HepG2 (cell line): ENCODE measurements around the gene RFXANK. TPM values are rescaled to one million over a fixed set of nuclear protein-coding genes. Genes with fewer than 3 reads are reported as not detected.

Source experiments
- EED ChIP-seq: sonication (generic); formaldehyde crosslinking; IDR thresholded peaks from 2 replicates; pipeline ENCODE4 v1.5.0; 2020; ENCODE audit warnings: mild to moderate bottlenecking, missing genetic modification reagents
- PCBP2 ChIP-seq: fragments of 200-400 bp; formaldehyde crosslinking; optimal IDR thresholded peaks from 2 replicates; pipeline ENCODE3; 2018; ENCODE audit warnings: low read length, low read depth; ENCODE audit not compliant: poor library complexity, severe bottlenecking
- TARDBP ChIP-seq: sonication (generic); formaldehyde crosslinking; IDR thresholded peaks from 2 replicates; pipeline ENCODE4 v1.8.0; 2022; ENCODE audit warnings: mild to moderate bottlenecking, missing genetic modification reagents
- ZNF101 ChIP-seq: sonication (generic); formaldehyde crosslinking; IDR thresholded peaks from 2 replicates; pipeline ENCODE4 v1.4.0; 2020; ENCODE audit warnings: mild to moderate bottlenecking, low read depth, missing genetic modification reagents, borderline replicate concordance
- ZNF207 ChIP-seq: fragments of 450-650 bp; IDR thresholded peaks from 2 replicates; pipeline ENCODE4 v1.6.1; 2016; ENCODE audit warnings: antibody characterized with exemption, borderline replicate concordance
- ZNF605 ChIP-seq: sonication (generic); formaldehyde crosslinking; IDR thresholded peaks from 2 replicates; pipeline ENCODE4 v1.8.0; 2022; ENCODE audit warnings: mild to moderate bottlenecking, missing genetic modification reagents
- ZNF615 ChIP-seq: sonication (generic); formaldehyde crosslinking; IDR thresholded peaks from 2 replicates; pipeline ENCODE4 v1.5.0; 2020; ENCODE audit warnings: mild to moderate bottlenecking, missing genetic modification reagents, borderline replicate concordance
- polyA plus RNA-seq, 8 experiments: library from polyadenylated mRNA; depleted of rRNA in 3 of 8; stranded (reverse) in 7 of 8; unstranded in 1 of 8; fragments of >200 nt; fragmentation: Illumina TruSeq in 4 of 8; extraction: Trizol in 4 of 8; gene quantifications; 2 replicates each; pipeline versions ENCODE4 v1.2.1 to v1.2.3, GENCODE V29; 2011 to 2016; ENCODE audit warnings: low read depth in 4 of 8, missing spikeins in 1 of 8, mixed read lengths in 1 of 8; ENCODE audit not compliant: insufficient read depth in 1 of 8
- total RNA-seq, 5 experiments: library from RNA; depleted of rRNA; stranded (reverse); fragments of >200 nt; fragmentation: Illumina TruSeq; extraction: Trizol; gene quantifications; 2 replicates each; pipeline ENCODE4 v1.2.3, GENCODE V29; 2016; ENCODE audit warnings: low read depth in 1 of 5
- TF ChIP-seq, protein P1 (sequence below): sonication (generic); formaldehyde crosslinking; IDR thresholded peaks from 2 replicates; pipeline ENCODE4 v1.4.0; 2020; ENCODE audit warnings: missing genetic modification reagents
- TF ChIP-seq, protein P2 (sequence below): sonication (generic); formaldehyde crosslinking; IDR thresholded peaks from 2 replicates; pipeline ENCODE4 v1.4.0; 2020; ENCODE audit warnings: missing genetic modification reagents, mild to moderate bottlenecking, borderline replicate concordance
- TF ChIP-seq, protein P3 (sequence below): sonication (generic); formaldehyde crosslinking; IDR thresholded peaks from one replicate; pipeline ENCODE4 v1.5.1; 2020; ENCODE audit warnings: mild to moderate bottlenecking, missing genetic modification reagents; ENCODE audit errors: not compliant biosample characterization
- TF ChIP-seq, protein P4 (sequence below): sonication (generic); formaldehyde crosslinking; IDR thresholded peaks from 2 replicates; pipeline ENCODE4 v1.4.0; 2020; ENCODE audit warnings: mild to moderate bottlenecking, missing genetic modification reagents

Gene RFXANK
- total and polyA plus RNA-seq, 2 of the 13 experiments (the other 11 are each of a cell fraction or from before 2014, with no cell fraction given), result 49.9 to 80.7 TPM

DNA sequence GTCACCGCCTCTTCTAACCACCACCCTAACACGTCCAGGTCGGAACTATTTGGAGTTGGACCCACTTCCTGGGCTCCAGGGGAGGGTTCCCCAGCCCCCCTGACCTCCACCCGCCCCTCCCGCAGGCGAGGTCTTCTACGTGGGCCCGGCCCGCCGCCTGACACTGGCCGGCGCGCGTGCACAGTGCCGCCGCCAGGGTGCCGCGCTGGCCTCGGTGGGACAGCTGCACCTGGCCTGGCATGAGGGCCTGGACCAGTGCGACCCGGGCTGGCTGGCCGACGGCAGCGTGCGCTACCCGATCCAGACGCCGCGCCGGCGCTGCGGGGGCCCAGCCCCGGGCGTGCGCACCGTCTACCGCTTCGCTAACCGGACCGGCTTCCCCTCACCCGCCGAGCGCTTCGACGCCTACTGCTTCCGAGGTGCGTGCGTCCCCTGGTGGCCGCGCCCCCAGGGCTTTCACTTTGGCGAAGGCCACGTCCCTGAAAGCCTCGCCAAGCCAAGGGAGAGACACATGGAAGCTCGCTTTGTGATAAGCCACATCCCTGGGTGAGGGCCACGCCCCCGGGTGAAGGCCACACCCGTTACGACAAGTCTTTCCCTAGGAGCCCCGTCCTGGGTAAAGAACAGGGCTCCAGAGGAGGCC, 32.9 kb downstream of the RFXANK start (continued):
- 0 out of 2 replicates have a peak, but pooled peaks have one; percentile 28 for TF ChIP-seq ZNF101 (CRISPR knock-in tag)
- no peak for TF ChIP-seq ZNF615
- TF ChIP-seq, protein P1, sequence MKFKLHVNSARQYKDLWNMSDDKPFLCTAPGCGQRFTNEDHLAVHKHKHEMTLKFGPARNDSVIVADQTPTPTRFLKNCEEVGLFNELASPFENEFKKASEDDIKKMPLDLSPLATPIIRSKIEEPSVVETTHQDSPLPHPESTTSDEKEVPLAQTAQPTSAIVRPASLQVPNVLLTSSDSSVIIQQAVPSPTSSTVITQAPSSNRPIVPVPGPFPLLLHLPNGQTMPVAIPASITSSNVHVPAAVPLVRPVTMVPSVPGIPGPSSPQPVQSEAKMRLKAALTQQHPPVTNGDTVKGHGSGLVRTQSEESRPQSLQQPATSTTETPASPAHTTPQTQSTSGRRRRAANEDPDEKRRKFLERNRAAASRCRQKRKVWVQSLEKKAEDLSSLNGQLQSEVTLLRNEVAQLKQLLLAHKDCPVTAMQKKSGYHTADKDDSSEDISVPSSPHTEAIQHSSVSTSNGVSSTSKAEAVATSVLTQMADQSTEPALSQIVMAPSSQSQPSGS, result no peak
- TF ChIP-seq, protein P2, sequence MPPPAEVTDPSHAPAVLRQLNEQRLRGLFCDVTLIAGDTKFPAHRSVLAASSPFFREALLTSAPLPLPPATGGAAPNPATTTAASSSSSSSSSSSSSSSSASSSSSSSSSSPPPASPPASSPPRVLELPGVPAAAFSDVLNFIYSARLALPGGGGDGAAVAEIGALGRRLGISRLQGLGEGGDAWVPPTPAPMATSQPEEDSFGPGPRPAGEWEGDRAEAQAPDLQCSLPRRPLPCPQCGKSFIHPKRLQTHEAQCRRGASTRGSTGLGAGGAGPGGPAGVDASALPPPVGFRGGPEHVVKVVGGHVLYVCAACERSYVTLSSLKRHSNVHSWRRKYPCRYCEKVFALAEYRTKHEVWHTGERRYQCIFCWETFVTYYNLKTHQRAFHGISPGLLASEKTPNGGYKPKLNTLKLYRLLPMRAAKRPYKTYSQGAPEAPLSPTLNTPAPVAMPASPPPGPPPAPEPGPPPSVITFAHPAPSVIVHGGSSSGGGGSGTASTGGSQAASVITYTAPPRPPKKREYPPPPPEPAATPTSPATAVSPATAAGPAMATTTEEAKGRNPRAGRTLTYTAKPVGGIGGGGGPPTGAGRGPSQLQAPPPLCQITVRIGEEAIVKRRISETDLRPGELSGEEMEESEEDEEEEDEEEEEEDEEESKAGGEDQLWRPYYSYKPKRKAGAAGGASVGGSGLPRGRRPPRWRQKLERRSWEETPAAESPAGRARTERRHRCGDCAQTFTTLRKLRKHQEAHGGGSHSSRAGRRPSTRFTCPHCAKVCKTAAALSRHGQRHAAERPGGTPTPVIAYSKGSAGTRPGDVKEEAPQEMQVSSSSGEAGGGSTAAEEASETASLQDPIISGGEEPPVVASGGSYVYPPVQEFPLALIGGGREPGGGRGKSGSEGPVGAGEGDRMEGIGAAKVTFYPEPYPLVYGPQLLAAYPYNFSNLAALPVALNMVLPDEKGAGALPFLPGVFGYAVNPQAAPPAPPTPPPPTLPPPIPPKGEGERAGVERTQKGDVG, result no peak
- no peak for TF ChIP-seq PCBP2
- TF ChIP-seq, protein P3, sequence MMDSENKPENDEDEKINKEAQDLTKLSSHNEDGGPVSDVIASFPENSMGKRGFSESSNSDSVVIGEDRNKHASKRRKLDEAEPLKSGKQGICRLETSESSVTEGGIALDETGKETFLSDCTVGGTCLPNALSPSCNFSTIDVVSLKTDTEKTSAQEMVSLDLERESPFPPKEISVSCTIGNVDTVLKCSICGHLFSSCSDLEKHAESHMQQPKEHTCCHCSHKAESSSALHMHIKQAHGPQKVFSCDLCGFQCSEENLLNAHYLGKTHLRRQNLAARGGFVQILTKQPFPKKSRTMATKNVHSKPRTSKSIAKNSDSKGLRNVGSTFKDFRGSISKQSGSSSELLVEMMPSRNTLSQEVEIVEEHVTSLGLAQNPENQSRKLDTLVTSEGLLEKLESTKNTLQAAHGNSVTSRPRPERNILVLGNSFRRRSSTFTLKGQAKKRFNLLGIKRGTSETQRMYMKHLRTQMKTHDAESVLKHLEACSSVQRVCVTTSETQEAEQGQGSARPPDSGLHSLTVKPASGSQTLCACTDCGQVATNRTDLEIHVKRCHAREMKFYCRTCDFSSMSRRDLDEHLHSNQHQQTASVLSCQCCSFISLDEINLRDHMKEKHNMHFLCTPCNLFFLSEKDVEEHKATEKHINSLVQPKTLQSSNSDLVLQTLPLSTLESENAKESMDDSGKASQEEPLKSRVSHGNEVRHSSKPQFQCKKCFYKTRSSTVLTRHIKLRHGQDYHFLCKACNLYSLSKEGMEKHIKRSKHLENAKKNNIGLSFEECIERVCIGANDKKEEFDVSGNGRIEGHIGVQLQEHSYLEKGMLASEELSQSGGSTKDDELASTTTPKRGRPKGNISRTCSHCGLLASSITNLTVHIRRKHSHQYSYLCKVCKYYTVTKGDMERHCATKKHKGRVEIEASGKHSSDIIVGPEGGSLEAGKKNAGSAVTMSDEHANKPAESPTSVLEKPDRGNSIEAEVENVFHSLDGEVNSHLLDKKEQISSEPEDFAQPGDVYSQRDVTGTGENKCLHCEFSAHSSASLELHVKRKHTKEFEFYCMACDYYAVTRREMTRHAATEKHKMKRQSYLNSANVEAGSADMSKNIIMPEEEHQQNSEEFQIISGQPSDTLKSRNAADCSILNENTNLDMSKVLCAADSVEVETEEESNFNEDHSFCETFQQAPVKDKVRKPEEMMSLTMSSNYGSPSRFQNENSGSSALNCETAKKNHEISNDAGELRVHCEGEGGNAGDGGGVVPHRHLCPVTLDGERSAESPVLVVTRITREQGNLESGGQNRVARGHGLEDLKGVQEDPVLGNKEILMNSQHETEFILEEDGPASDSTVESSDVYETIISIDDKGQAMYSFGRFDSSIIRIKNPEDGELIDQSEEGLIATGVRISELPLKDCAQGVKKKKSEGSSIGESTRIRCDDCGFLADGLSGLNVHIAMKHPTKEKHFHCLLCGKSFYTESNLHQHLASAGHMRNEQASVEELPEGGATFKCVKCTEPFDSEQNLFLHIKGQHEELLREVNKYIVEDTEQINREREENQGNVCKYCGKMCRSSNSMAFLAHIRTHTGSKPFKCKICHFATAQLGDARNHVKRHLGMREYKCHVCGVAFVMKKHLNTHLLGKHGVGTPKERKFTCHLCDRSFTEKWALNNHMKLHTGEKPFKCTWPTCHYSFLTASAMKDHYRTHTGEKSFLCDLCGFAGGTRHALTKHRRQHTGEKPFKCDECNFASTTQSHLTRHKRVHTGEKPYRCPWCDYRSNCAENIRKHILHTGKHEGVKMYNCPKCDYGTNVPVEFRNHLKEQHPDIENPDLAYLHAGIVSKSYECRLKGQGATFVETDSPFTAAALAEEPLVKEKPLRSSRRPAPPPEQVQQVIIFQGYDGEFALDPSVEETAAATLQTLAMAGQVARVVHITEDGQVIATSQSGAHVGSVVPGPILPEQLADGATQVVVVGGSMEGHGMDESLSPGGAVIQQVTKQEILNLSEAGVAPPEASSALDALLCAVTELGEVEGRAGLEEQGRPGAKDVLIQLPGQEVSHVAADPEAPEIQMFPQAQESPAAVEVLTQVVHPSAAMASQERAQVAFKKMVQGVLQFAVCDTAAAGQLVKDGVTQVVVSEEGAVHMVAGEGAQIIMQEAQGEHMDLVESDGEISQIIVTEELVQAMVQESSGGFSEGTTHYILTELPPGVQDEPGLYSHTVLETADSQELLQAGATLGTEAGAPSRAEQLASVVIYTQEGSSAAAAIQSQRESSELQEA, result peak; percentile 83
- no peak for TF ChIP-seq TARDBP (CRISPR knock-in tag)
- TF ChIP-seq EED (CRISPR knock-in tag), result 0 out of 2 replicates have a peak, but pooled peaks have one; percentile 56
- TF ChIP-seq ZNF207, result no peak
- TF ChIP-seq, protein P4, sequence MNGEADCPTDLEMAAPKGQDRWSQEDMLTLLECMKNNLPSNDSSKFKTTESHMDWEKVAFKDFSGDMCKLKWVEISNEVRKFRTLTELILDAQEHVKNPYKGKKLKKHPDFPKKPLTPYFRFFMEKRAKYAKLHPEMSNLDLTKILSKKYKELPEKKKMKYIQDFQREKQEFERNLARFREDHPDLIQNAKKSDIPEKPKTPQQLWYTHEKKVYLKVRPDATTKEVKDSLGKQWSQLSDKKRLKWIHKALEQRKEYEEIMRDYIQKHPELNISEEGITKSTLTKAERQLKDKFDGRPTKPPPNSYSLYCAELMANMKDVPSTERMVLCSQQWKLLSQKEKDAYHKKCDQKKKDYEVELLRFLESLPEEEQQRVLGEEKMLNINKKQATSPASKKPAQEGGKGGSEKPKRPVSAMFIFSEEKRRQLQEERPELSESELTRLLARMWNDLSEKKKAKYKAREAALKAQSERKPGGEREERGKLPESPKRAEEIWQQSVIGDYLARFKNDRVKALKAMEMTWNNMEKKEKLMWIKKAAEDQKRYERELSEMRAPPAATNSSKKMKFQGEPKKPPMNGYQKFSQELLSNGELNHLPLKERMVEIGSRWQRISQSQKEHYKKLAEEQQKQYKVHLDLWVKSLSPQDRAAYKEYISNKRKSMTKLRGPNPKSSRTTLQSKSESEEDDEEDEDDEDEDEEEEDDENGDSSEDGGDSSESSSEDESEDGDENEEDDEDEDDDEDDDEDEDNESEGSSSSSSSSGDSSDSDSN (CRISPR knock-in tag), result peak; percentile 94
- TF ChIP-seq ZNF605 (CRISPR knock-in tag), result no peak
